GM18511 (cell line): ENCODE data around the gene SLC19A3.

ENCODE experiments used
- ATAC-seq: cut with Tn5 transposase; IDR thresholded peaks from one replicate; pipeline ENCODE4 v1.9.1; 2021; ENCODE audit warnings: mild to moderate bottlenecking, moderate library complexity; ENCODE audit not compliant: unreplicated experiment

Gene SLC19A3

DNA sequence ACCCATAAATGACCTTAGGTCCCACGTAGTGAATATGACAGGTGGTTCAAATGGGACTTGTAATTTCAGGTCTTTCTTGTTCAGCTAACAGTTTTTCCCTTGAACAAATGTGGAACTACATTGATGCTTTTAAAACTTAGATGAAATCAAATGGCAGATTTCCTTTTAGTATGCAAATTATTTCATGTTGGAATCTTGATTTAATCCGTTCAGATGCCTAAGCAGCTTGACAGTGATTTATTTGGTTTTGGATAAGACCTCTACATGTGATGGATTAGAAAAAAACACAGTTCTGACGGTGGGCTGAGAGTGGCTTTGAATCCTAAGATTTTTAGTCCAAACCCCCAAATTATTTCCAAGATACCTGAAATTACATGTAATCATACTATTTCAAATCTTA, 83.6 kb downstream of the SLC19A3 start:
- no peak for ATAC-seq
